Spinal cord (tissue), 10 donors: ENCODE results near the gene CPVL. TPM values are rescaled to one million over a fixed set of nuclear protein-coding genes. Genes with fewer than 3 reads are reported as not detected.
A peak's percentile ranks its signal among the peaks of the same experiment; 100 is the strongest.

Experiments used
- DNase-seq, 6 donors: peaks; one replicate each; pipeline versions ENCODE4 v3.0.0 to v3.0.0-alpha.2; 2013 to 2015; ENCODE audit warnings: low spot score in 6 of 6, low read depth in 4 of 6
- H3K27ac ChIP-seq: one replicate; pipeline ENCODE4 v1.5.1; 2013; ENCODE audit warnings: low read depth, low read length, control low read depth
- H3K27me3 ChIP-seq: one replicate; pipeline ENCODE4 v1.6.1; 2013; ENCODE audit warnings: low read length; ENCODE audit not compliant: control insufficient read depth, insufficient read depth
- H3K36me3 ChIP-seq: one replicate; pipeline ENCODE4 v1.6.1; 2013; ENCODE audit warnings: low read length; ENCODE audit not compliant: control insufficient read depth, insufficient read depth
- H3K4me1 ChIP-seq: one replicate; pipeline ENCODE4 v1.6.1; 2013; ENCODE audit warnings: low read length; ENCODE audit not compliant: control insufficient read depth, insufficient read depth
- H3K4me3 ChIP-seq: one replicate; pipeline ENCODE4 v1.5.1; 2013; ENCODE audit warnings: low read depth, low read length, control low read depth
- H3K9me3 ChIP-seq: one replicate; pipeline ENCODE4 v1.6.1; 2013; ENCODE audit warnings: low read length; ENCODE audit not compliant: control insufficient read depth, insufficient read depth
- WGBS: methylation state at CpG from one replicate; pipeline ENCODE4 v1.1.5; 2013; ENCODE audit warnings: missing lambda C conversion rate; ENCODE audit not compliant: insufficient coverage; 5-methylcytosine and 5-hydroxymethylcytosine counted together
- long read RNA-seq, 4 donors: transcript quantifications; one replicate each; lab custom pipeline, GENCODE V29; 2026
- polyA plus RNA-seq, 2 donors: library from polyadenylated mRNA; unstranded; fragments of 120-200 nt; gene quantifications; one replicate each; pipeline ENCODE4 v1.2.1, GENCODE V29; 2013; ENCODE audit not compliant: insufficient read length in 2 of 2
- total RNA-seq, 2 donors: library from RNA; depleted of rRNA in 1 of 2; stranded (reverse); fragments of 120-200 nt in 1 of 2; fragments of >200 nt in 1 of 2; gene quantifications; one replicate each; pipeline versions ENCODE4 v1.2.3 to v1.2.4, GENCODE V29; 2013 to 2014
- donor health status: healthy.

The CPVL gene
- total RNA-seq, result 10 to 100 TPM; 15.1 to 42.2 TPM
- 10 to 100 TPM; 14.2 to 14.7 TPM for polyA plus RNA-seq
- long read RNA-seq, donor 1, transcript CPVL-201 (13 exons, 2,091 nt), result major isoform, 10 of 10 reads
- long read RNA-seq, donor 1, partial matches to known transcripts, result 0 of 10 reads
- long read RNA-seq, donor 1, other reads (novel, unspliced or antisense), result 0 of 10 reads
- long read RNA-seq, donor 2, partial matches to known transcripts, result 0 of 2 reads
- long read RNA-seq, donor 2, other reads (novel, unspliced or antisense), result 0 of 2 reads
- long read RNA-seq, donor 3, result 0 reads
- long read RNA-seq, donor 4, transcript CPVL-201 (13 exons, 2,091 nt), result major isoform, 7 of 7 reads
- long read RNA-seq, donor 4, partial matches to known transcripts, result 0 of 7 reads
- long read RNA-seq, donor 4, other reads (novel, unspliced or antisense), result 0 of 7 reads

DNA sequence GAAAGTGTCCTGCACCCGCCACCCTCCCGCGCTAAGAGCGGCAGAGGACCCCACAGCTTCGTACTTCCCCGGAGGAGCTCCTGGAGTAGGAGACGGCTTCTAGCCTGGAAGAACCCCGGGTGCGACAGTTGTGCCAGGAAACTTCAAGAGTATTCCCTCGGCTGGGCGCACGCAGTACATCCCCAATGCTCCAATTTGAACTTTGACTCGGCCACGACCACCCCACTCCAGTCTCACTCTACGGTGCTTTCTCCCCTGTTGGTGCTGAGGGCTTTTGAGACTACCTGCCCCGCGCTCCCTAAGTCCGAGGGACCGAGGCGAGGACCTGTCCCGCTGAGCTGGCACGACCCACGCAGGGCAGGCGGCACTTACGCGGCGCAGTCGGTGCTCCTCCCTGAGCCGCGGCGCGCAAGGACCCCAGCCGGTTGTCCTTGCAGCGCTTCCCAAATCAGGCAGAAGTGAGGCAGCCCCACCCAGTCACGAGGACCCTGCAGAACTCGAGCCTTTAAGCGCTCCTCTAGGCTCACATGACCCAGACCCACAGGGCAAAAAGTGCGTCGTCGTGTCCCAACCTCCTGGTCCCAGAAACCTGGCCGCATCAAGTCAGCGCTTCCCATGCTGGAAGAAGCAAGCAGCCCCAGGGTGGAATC is at the start of gene CPVL:
Gene CPVL (minus strand): TSS at position 481 of the 650 bp plus-strand sequence. CDS start 25,476 bp downstream, outside the sequence.
- peak in 1 of 6 donors; percentile 55 for DNase-seq
- H3K4me1 ChIP-seq, result peaks cover 14% of the 10 kb centered on the region
- H3K4me3 ChIP-seq, result peak within 1 kb of the TSS; percentile 40
- no peak within 1 kb of the TSS for H3K27ac ChIP-seq
- H3K9me3 ChIP-seq, result no peaks in the 10 kb centered on the region
- no peaks in the 10 kb centered on the region for H3K36me3 ChIP-seq
- under 1% methylated on average over 42 of the region's 42 CpGs for WGBS
- peaks cover 25% of the 10 kb centered on the region for H3K27me3 ChIP-seq

DNA sequence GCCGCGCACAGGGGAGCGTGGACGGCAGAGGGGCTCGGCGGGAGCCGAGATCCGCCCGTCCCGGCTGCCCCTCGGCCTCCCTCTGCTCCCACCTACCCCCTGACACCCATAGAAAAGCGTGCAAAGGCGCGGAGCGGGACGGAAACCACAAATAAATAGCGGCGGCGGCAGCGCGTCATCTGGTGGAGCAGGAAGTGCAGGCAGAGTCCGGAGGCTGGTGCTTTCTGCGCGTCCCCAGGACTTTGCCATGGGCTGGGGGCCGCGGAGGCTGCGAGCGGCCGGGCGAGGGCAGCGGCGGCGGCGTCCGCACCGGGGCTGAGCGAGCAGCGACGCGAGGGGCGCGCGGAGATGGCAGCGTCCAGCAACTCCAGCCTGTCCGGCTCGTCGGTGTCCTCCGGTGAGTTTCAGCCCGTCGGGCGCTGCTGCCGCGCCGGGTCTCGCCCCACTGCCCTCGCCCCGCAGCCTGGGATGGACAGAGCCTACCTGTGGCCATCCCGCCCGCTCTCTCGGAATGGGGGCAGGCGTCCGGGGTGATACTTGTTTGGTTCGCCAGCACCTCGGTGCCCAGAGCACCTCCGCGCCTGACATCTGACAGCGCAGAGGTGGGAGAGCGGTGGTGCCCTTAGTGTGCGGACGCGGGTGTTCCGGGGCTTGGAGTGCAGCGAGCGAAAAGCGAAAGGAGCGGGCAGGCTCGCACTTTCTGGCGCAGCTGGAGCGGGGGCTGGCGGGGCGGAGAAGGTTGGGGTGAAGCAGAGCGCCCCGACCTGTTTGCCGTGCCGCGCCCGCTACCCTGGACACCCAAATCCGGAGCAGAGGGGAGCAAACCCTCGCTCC is 48.5 kb upstream of the CPVL start, which contains the start of gene CHN2:
Gene CHN2 (plus strand): TSS at position 182 of the 834 bp plus-strand sequence.
- no peaks in the 10 kb centered on the region for H3K36me3 ChIP-seq
- peak within 1 kb of the TSS; percentile 75 for H3K4me3 ChIP-seq
- under 1% methylated on average over 89 of the region's 89 CpGs for WGBS
- H3K27ac ChIP-seq, result peak within 1 kb of the TSS; percentile 62
- H3K27me3 ChIP-seq, result peaks cover 41% of the 10 kb centered on the region
- H3K9me3 ChIP-seq, result no peaks in the 10 kb centered on the region
- peaks cover 16% of the 10 kb centered on the region for H3K4me1 ChIP-seq
- peak in 4 of 6 donors; percentile 33 to 91 (median 66) for DNase-seq

GRCh38 chr7:29194206-29194593 is 47.9 kb upstream of the CPVL start:
- H3K4me1 ChIP-seq, result peaks cover 19% of the 10 kb centered on the region
- no peaks in the 10 kb centered on the region for H3K9me3 ChIP-seq
- under 1% methylated on average over 30 of the region's 40 CpGs for WGBS
- H3K27ac ChIP-seq, result no peak overlapping the region
- peak overlapping the region; percentile 75 for H3K4me3 ChIP-seq
- H3K36me3 ChIP-seq, result no peaks in the 10 kb centered on the region
- DNase-seq, result peak in 3 of 6 donors; percentile 14 to 81 (median 76)
- peaks cover 41% of the 10 kb centered on the region for H3K27me3 ChIP-seq

GRCh38 chr7:29193316-29194205 is 47.2 kb upstream of the CPVL start:
- H3K9me3 ChIP-seq, result no peaks in the 10 kb centered on the region
- H3K27me3 ChIP-seq, result peaks cover 41% of the 10 kb centered on the region
- 10% methylated on average over 23 of the region's 26 CpGs for WGBS
- H3K36me3 ChIP-seq, result no peaks in the 10 kb centered on the region
- peak in 2 of 6 donors; percentile 60 to 62 for DNase-seq
- H3K27ac ChIP-seq, result no peak overlapping the region
- H3K4me1 ChIP-seq, result peaks cover 19% of the 10 kb centered on the region
- H3K4me3 ChIP-seq, result peak overlapping the region; percentile 33

DNA sequence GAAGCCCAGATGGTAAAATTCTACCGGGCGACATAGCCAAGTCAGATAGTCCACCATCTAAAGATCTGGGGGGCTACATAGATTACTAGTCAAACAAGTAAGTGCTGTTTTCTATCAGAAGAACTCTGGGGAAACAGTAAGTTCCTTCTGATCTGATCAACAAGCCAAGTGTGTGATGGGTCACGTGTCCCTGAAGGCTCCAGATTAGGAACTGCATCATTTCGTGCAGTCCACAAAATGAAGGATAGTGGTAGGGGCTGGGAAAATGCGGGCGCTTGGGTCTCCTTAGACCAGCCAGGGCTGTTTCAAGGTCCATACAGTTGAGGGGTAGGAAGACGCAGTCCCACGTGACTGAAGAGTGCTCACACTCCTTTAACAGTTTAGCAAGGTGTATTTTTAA is 46.5 kb upstream of the CPVL start:
- no peak overlapping the region for H3K4me3 ChIP-seq
- peaks cover 41% of the 10 kb centered on the region for H3K27me3 ChIP-seq
- no peaks in the 10 kb centered on the region for H3K36me3 ChIP-seq
- no peaks in the 10 kb centered on the region for H3K9me3 ChIP-seq
- no peak for DNase-seq
- H3K4me1 ChIP-seq, result peaks cover 19% of the 10 kb centered on the region
- 100% methylated on average over 6 of the region's 8 CpGs for WGBS
- no peak overlapping the region for H3K27ac ChIP-seq

DNA sequence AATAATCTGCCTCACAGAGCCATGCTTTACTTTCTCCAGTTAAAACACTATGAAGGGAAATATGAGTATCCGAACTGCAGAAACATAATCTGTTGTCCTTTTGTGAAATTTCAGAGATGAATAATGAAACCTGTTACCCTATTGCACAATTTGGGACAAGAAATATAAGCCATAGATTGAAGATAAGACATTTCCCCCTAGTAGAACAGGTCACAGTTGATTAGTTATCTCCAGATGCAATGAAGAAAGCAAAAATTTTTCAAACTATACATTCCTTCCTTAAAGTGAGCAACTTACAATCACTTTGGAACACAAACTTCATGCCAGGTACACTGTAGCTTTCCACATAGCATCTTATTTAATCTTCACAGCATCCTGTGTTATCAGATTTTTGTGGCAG is 46.0 kb upstream of the CPVL start:
- WGBS, result no CpG with 5 or more reads among the region's 1 CpG
- no peak overlapping the region for H3K4me3 ChIP-seq
- H3K4me1 ChIP-seq, result peaks cover 19% of the 10 kb centered on the region
- H3K27ac ChIP-seq, result no peak overlapping the region
- H3K36me3 ChIP-seq, result no peaks in the 10 kb centered on the region
- H3K9me3 ChIP-seq, result no peaks in the 10 kb centered on the region
- H3K27me3 ChIP-seq, result peaks cover 39% of the 10 kb centered on the region
- DNase-seq, result no peak

DNA sequence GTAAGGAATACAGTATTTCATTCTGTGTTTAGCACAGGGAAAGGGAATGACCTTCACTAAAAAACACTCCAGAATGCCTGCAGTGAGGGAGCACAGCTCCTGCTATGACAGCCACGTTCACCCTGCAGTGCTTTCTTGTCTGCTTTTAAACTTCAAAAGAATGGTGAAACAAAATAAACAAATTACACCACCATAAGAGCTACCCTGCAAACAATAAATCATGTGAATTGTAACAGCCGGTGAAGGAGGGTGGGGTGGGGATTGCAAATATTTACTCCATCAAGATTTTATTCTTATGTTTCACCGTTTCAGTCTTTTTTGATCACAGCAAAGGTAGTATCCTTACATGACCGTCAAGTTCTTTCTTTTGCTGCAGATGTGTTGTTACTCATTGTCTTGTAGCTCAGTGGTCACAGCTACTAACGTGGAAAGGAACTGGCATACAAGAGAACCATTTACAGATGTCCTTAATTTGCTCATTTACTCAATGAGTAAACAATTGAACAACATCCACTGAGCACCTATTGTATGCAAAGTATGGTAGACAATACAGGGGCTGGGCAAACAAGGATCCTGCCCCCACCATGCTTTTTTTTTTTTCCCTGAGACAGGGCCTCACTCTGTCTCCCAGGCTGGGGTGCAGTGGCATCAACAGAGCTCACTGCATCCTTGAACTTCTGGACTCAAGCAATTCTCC is 44.2 kb upstream of the CPVL start:
- Histone ChIP-seq H3K27ac (no peak overlapping the region), H3K4me3 (no peak overlapping the region)
- 80% methylated on average over 1 of the region's 5 CpGs for WGBS

GRCh38 chr7:29189743-29190201 is 43.4 kb upstream of the CPVL start:
- H3K27ac ChIP-seq, result no peak overlapping the region
- H3K4me1 ChIP-seq, result peaks cover 12% of the 10 kb centered on the region
- peak overlapping the region; percentile 17 for H3K4me3 ChIP-seq
- peaks cover 20% of the 10 kb centered on the region for H3K27me3 ChIP-seq
- WGBS, result 0% methylated on average over 10 of the region's 16 CpGs
- no peaks in the 10 kb centered on the region for H3K9me3 ChIP-seq
- peak in 4 of 6 donors; percentile 32 to 90 (median 66) for DNase-seq
- no peaks in the 10 kb centered on the region for H3K36me3 ChIP-seq

More for the DNA sequence above, 44.2 kb upstream of the CPVL start:
- no peaks in the 10 kb centered on the region for H3K36me3 ChIP-seq
- H3K4me1 ChIP-seq, result peaks cover 19% of the 10 kb centered on the region
- peaks cover 24% of the 10 kb centered on the region for H3K27me3 ChIP-seq
- no peaks in the 10 kb centered on the region for H3K9me3 ChIP-seq
- peak in 1 of 6 donors; percentile 44 for DNase-seq
